ENCODE measurements around the gene DTX4.

DNA sequence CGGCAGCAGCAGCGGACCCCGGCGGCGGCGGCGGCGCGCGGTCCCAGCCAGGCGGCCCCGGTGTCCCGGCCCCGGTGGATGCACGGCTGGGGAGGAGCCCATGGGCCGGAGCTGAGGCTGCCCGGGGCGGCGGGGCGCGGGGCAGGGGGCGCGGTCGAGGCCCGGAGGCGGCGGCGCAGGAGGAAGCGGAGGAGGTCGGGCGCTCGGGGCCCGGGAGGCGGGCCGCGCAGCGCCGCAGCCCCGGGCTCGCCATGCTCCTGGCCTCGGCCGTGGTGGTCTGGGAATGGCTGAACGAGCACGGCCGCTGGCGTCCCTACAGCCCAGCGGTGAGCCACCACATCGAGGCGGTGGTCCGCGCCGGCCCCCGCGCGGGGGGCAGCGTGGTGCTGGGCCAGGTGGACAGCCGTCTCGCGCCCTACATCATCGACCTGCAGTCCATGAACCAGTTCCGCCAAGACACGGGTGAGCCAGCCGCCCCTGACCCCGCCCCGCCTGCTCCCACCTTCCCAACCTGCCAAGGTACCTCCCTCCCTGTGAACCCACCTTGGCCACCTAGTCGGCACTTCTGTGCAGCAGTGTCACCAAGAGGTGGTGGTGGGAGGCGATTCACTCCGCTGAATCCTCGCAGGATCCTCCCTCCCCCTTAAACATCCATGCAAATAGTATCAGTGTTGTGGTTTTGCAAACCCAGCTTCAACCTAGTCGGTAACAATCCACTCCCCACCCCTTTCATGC, 580 bp downstream of the DTX4 start:
- TF ChIP-seq, protein P1, sequence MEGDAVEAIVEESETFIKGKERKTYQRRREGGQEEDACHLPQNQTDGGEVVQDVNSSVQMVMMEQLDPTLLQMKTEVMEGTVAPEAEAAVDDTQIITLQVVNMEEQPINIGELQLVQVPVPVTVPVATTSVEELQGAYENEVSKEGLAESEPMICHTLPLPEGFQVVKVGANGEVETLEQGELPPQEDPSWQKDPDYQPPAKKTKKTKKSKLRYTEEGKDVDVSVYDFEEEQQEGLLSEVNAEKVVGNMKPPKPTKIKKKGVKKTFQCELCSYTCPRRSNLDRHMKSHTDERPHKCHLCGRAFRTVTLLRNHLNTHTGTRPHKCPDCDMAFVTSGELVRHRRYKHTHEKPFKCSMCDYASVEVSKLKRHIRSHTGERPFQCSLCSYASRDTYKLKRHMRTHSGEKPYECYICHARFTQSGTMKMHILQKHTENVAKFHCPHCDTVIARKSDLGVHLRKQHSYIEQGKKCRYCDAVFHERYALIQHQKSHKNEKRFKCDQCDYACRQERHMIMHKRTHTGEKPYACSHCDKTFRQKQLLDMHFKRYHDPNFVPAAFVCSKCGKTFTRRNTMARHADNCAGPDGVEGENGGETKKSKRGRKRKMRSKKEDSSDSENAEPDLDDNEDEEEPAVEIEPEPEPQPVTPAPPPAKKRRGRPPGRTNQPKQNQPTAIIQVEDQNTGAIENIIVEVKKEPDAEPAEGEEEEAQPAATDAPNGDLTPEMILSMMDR (IDR thresholded peaks at IDR 0.05 in 4 of 5, conservative IDR thresholded peaks at IDR 0.05 in 1 of 5) = no peak
- TF ChIP-seq POLR2A (IDR thresholded peaks at IDR 0.05) = no peak
